ENCODE measurements around the gene CRACDL. TPM values are rescaled to one million over a fixed set of nuclear protein-coding genes. Genes with fewer than 3 reads are reported as not detected.

The CRACDL gene
- polyA plus RNA-seq, 1 donor (not counting 4 experiments of a cell fraction or from before 2014, with no cell fraction given) = 1.6 TPM

DNA sequence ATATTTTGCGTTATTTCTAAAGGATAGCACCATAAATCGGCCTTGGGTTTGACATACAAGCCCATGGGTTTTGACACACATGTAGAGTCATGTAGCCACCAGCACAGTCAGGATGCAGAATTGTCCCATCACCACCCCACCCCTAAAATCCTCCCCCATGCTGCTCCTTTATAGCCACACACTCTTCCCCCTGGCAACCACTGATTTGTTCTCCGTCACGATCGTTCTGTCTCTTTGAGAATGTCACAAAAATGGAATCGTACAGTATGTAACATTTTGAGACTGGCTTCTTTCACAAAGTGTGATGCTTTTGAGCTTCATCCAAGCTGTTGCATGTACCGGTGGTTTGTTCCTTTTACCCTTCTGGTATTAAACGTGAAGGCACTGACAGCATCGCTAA lies 39.1 kb downstream of the CRACDL start:
- no peaks in the 10 kb centered on the region for H3K36me3 ChIP-seq (ENCODE audit: control insufficient read depth in 2 of 2, extremely low read depth in 1 of 2, insufficient read depth in 2 of 2, low read length in 2 of 2)
- H3K4me3 ChIP-seq (ENCODE audit: control insufficient read depth in 2 of 3, extremely low read depth in 1 of 3, insufficient read depth in 2 of 3, low read depth in 1 of 3, low read length in 3 of 3) = no peak overlapping the region
- no peak overlapping the region for H3K4me2 ChIP-seq (ENCODE audit: control insufficient read depth, extremely low read depth, insufficient read depth, low read depth, low read length)
- DNase-seq (ENCODE audit: low read depth, low spot score) (no peak), FAIRE-seq (no peak)
- H3K9me3 ChIP-seq (ENCODE audit: control insufficient read depth, low read depth, low read length) = no peaks in the 10 kb centered on the region
- H3K9me1 ChIP-seq (ENCODE audit: control insufficient read depth, extremely low read depth, insufficient read depth, low read length) = no peaks in the 10 kb centered on the region
- no peak overlapping the region for H3K27ac ChIP-seq (ENCODE audit: control insufficient read depth, insufficient read depth, low read length)
- no peak overlapping the region for H2AFZ ChIP-seq (ENCODE audit: control insufficient read depth, low read length)
- no peak for TF ChIP-seq CTCF (optimal IDR thresholded peaks at IDR 0.05 in 1 of 3, IDR thresholded peaks at IDR 0.05 in 1 of 3, conservative IDR thresholded peaks at IDR 0.05 in 1 of 3; ENCODE audit: extremely low read depth in 1 of 3, insufficient read depth in 2 of 3, low read length in 3 of 3)
- TF ChIP-seq EZH2 (IDR thresholded peaks at IDR 0.05; ENCODE audit: low read length) = no peak
- no peak overlapping the region for H3K9ac ChIP-seq (ENCODE audit: control insufficient read depth, extremely low read depth, insufficient read depth, low read length)
- H3K79me2 ChIP-seq (ENCODE audit: control insufficient read depth, insufficient read depth, low read length) = no peaks in the 10 kb centered on the region
- H4K20me1 ChIP-seq (ENCODE audit: control insufficient read depth, extremely low read depth, insufficient read depth, low read length) = no peaks in the 10 kb centered on the region
- no peaks in the 10 kb centered on the region for H3K4me1 ChIP-seq (ENCODE audit: control insufficient read depth, extremely low read depth, insufficient read depth, low read length)
- H3K27me3 ChIP-seq (ENCODE audit: control insufficient read depth, extremely low read depth, insufficient read depth, low read length) = no peaks in the 10 kb centered on the region
- dilution Hi-C loops (cut with MboI; ENCODE audit: extremely low pct_ligation_motif_present, low sequenced_read_pairs) = no loop called here

- Histone ChIP-seq H3K4me3 (ENCODE audit: control insufficient read depth in 2 of 3, extremely low read depth in 1 of 3, insufficient read depth in 2 of 3, low read depth in 1 of 3, low read length in 3 of 3) (no peak overlapping the region), H3K4me2 (ENCODE audit: control insufficient read depth, extremely low read depth, insufficient read depth, low read depth, low read length) (no peak overlapping the region), H3K9me1 (ENCODE audit: control insufficient read depth, extremely low read depth, insufficient read depth, low read length) (no peaks in the 10 kb centered on the region), H3K79me2 (ENCODE audit: control insufficient read depth, insufficient read depth, low read length) (no peaks in the 10 kb centered on the region), H2AFZ (ENCODE audit: control insufficient read depth, low read length) (no peak overlapping the region), H3K4me1 (ENCODE audit: control insufficient read depth, extremely low read depth, insufficient read depth, low read length) (no peaks in the 10 kb centered on the region), H4K20me1 (ENCODE audit: control insufficient read depth, extremely low read depth, insufficient read depth, low read length) (no peaks in the 10 kb centered on the region), H3K27ac (ENCODE audit: control insufficient read depth, insufficient read depth, low read length) (no peak overlapping the region), H3K36me3 (ENCODE audit: control insufficient read depth in 2 of 2, extremely low read depth in 1 of 2, insufficient read depth in 2 of 2, low read length in 2 of 2) (no peaks in the 10 kb centered on the region), H3K9me3 (ENCODE audit: control insufficient read depth, low read depth, low read length) (no peaks in the 10 kb centered on the region), H3K27me3 (ENCODE audit: control insufficient read depth, extremely low read depth, insufficient read depth, low read length) (no peaks in the 10 kb centered on the region), H3K9ac (ENCODE audit: control insufficient read depth, extremely low read depth, insufficient read depth, low read length) (no peak overlapping the region)
- no peak for FAIRE-seq
- no peak for DNase-seq (ENCODE audit: low read depth, low spot score)
- dilution Hi-C loops (cut with MboI; ENCODE audit: extremely low pct_ligation_motif_present, low sequenced_read_pairs) = no loop called here
- no peak for TF ChIP-seq CTCF (optimal IDR thresholded peaks at IDR 0.05 in 1 of 3, IDR thresholded peaks at IDR 0.05 in 1 of 3, conservative IDR thresholded peaks at IDR 0.05 in 1 of 3; ENCODE audit: extremely low read depth in 1 of 3, insufficient read depth in 2 of 3, low read length in 3 of 3)
- TF ChIP-seq EZH2 (IDR thresholded peaks at IDR 0.05; ENCODE audit: low read length) = no peak
These were observed 39.6 kb downstream of the CRACDL start for GRCh38 chr2:98896416-98896815.

Data from keratinocyte (primary cell).